GM21576 (cell line): ENCODE results near the gene KLRC4.
"Not testable (repeated sequence)": the region's sequence is repeated elsewhere in the genome, so short reads cannot be mapped to it uniquely, and the experiment has no call there.

Experiments used
- ATAC-seq: cut with Tn5 transposase; IDR thresholded peaks from one replicate; pipeline ENCODE4 v1.9.1; 2021; ENCODE audit warnings: mild to moderate bottlenecking, moderate library complexity; ENCODE audit not compliant: unreplicated experiment

KLRC4 gene

DNA sequence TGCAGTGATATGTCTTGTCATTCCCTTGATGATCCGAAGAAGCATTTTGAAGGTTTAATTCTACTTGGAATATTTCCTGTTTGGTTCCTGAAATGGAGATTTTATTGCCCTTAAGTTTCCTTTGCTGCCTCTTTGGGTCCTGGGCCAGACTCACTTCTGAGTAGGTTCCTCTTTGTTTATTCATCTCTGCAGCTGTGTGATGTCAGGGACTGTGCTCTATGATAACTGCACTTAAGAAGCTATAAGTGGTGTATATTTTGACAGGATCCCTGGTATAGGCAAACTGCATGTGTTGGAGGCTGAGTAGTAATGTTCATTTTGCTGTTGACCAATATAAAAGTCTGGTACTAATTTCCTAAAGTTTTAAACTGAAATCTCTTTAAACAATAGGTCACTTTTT, at the start of gene KLRC4:
TSS of gene KLRC4 (minus strand) at position 366 of the 400 bp plus-strand sequence. CDS start at position 184, 182 bp downstream.
- ATAC-seq: no peak

DNA sequence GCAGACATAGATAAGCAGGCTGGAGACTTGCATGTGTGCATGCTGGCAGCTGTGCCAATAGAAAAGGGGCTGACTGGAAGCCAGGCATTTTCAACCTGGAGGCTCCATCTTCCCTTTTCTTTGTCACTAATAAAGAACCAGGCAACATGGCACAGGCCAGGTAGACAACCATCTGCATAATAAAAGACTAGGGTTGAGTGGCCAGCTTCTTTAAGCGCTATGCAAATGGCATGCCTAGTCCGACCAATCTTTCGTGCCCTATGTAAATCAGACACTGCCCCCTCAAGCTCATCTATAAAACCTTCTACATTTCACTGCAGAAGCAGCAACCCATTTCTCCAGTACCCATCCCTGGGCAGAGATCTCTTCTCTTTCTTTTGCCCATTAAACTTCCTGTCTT, 48.2 kb upstream of the KLRC4 start:
- no peak for ATAC-seq

GRCh38 chr12:10456856-10457255, 47.3 kb upstream of the KLRC4 start:
- no peak for ATAC-seq

DNA sequence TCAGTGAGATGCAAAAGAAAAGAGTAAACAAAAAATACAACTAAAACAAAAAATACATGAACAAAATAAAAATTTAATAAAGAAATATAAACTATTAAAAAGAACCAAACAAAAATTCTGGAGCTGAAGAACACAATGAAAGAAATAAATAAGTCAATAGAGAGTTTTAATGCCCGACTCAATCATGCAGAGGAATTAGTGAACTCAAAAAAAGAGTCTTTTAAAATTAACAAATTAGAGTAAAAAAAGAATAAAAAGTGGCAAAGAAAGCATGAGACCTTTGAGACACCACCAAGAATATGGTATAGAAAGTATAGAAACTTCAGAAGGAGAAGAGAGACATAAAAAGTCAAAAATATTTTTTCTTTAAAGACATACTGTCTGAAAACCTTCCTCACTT, 46.2 kb upstream of the KLRC4 start:
- ATAC-seq: no peak

GRCh38 chr12:10454531-10454930, 45.0 kb upstream of the KLRC4 start:
- no peak for ATAC-seq

- ATAC-seq: no peak
Observed at GRCh38 chr12:10453156-10453555, 43.6 kb upstream of the KLRC4 start, which contains the start of gene KLRC1. Gene KLRC1, minus strand, starts transcription at chr12:10453377. Its CDS starts 2,221 bp downstream, at chr12:10451156.

DNA sequence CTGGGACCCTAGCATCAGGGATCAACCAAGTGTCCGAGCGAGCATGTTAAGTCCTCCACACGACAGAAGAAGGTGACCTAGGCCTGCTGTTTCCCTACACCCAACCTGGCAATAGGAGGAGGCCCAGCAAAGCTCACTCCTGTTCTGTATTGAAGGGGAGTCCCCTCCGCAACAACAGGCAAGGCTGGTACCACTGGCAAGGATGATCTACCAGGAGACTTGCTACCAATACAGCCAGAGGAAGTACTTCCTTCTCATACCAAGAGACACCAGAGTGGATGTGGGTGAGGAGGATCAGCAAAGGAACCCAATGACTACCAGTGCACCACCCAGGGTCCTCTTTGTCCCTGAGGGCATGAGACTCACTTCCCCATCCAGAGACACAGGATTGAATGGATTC, 38.7 kb upstream of the KLRC4 start:
- ATAC-seq: no peak

- ATAC-seq: not testable (repeated sequence)
Observed at GRCh38 chr12:10446052-10446451, 36.5 kb upstream of the KLRC4 start.

DNA sequence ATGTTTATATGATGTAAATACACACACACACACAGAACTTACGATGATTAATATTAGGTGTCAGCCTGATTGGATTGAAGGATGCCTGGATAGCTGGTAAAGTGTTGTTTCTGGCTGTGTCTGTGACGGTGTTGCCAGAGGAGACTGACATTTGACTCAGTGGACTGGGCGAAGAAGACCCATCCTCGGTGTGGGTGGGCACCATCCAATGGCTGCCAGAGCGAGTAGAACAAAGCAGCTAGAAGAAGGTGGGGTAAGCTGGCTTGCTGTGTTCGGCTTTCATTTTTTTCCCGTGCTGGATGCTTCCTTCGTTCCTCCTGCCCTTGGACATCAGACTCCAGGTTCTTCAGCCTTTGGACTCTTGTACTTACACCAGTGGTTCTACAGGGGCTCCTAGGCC, 31.6 kb upstream of the KLRC4 start:
- not testable (repeated sequence) for ATAC-seq

GRCh38 chr12:10439608-10440274, 30.2 kb upstream of the KLRC4 start:
- ATAC-seq: not testable (repeated sequence)

GRCh38 chr12:10437601-10438000, 28.0 kb upstream of the KLRC4 start:
- ATAC-seq: not testable (repeated sequence)

- not testable (repeated sequence) for ATAC-seq
Observed at GRCh38 chr12:10435816-10436215, 26.3 kb upstream of the KLRC4 start, which contains the start of gene KLRC2. Gene KLRC2, minus strand, starts transcription at chr12:10436010. Its CDS starts 24 bp downstream, at chr12:10435986.

- not testable (repeated sequence) for ATAC-seq
Observed at GRCh38 chr12:10430623-10431022, 21.1 kb upstream of the KLRC4 start.

DNA sequence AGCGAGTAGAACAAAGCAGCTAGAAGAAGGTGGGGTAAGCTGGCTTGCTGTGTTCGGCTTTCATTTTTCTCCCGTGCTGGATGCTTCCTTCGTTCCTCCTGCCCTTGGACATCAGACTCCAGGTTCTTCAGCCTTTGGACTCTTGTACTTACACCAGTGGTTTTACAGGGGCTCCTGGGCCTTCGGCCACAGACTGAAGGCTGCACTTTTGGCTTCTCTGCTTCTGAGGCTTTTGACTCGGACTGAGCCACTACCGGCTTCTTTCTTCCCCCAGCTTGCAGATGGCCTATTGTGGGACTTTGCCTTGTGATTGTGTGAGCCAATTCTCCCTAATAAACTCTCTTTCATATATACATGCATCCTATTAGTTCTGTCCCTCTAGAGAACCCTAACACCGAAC, 16.4 kb upstream of the KLRC4 start:
- not testable (repeated sequence) for ATAC-seq

DNA sequence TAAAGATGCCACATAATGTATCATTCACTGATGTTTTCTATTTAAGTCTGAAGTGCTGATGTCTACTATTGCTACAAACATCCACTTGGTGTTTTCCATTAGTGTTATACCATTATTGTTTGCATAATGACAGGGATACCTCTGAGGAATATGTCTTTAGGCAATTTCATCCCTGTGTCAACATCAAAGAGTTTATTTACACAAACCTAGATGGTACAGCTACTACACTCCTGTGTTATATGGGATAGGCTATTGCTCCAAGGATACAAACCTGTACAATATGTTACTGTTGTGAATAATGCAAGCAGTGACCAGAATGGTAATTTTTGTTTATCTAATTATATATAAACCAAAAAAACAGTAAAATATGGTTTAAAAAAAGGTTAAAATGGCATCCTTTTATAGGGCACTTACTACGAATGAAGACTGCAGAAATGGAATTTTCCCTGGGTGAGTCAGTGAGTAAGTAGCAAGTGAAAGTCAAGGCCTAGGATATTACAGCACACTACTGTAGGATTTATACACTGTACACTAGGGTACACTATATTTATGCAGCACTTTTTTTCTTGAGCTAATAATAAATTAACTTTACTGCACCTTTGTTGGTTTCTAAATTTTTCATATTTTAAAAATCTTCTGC, 14.8 kb upstream of the KLRC4 start:
- ATAC-seq: not testable (repeated sequence)

- not testable (repeated sequence) for ATAC-seq
Observed at GRCh38 chr12:10422159-10422558, 12.6 kb upstream of the KLRC4 start.

GRCh38 chr12:10420334-10420733, 10.8 kb upstream of the KLRC4 start, which contains the start of gene KLRC3:
Gene KLRC3, minus strand, starts transcription at chr12:10420595. Its CDS starts 45 bp downstream, at chr12:10420550.
- not testable (repeated sequence) for ATAC-seq

DNA sequence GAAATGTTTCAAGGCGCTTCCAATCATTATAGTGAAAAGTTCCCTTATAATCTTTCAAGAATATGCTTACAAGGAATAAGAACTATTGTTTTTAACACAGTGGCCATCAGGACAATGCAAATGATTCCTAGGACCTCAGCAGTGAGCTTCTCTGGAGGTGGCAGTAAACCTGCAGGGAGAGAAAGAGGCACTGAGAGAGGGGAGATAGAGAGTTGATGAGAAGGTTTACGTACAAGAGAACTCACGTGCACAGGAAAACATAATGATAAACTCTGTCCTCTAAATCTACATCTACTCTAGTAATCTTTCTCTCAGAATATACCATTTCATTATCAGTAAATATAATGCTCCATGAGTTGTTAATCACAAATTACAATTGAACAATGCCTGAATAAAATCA, 715 bp downstream of the KLRC4 start:
- no peak for ATAC-seq

- no peak for ATAC-seq
Observed at GRCh38 chr12:10406725-10407124, 2.8 kb downstream of the KLRC4 start.

DNA sequence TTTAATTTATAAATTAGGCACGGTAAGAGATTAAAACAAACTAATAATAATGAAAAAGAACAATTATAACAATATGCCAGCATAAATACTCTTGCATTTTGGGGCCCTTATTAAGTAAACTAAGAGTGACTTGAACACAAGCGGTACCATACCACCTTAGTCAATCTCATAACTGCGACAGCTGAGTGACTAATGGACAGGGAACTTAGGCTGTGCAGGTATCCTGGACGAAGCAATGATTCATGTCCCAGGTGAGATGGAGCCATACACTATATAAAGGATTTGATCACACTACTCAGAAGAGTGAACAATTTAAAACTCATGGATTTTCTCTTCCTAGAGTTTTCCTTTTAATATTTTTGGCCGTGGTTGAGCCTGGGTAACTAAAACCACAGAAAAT, 4.3 kb downstream of the KLRC4 start:
- no peak for ATAC-seq

DNA sequence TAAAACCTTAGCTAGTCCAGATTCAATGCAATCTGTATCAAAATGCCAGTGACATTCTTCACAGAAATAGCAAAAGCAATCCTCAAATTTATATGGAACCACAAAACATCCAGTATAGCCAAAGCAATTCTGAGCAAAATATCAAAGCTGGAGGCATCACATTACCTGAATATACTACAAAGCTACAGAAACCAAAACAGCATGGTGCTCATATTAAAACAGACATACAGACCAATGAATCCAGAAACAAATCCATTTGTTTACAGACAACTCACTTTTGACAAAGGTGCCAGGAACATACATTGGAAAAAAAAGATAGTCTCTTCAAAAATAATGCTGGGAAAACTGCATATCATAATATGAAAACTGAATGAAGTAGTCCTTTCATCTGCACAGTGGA, 4.8 kb downstream of the KLRC4 start:
- ATAC-seq: no peak

DNA sequence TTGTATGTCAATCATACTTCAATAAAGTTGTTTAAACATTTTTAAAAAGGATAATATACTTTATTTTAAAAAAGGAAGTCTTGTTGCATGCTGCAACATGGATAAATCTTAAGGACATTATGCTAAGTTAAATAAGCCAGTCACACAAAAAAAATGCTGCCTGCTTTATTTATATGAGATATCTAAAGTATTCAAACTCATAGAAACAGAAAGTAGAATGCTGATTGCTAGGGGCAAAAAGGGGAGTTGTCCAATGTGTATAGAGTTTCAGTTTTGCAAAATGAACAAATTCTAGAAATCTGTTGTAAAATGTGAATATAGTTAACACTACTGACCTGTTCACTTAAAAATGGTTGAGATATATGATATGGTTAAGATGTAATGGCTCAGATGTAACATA, 8.7 kb downstream of the KLRC4 start:
- no peak for ATAC-seq
